ENCODE measurements around the gene ARHGAP6. TPM values are rescaled to one million over a fixed set of nuclear protein-coding genes. Genes with fewer than 3 reads are reported as not detected.

The ARHGAP6 gene
- total and polyA plus RNA-seq, 2 experiments from 2014 or later, result 0.26 to 0.59 TPM

GRCh38 chrX:11272863-11273262, 392.9 kb downstream of the ARHGAP6 start:
- H3K9me3 Mint-ChIP-seq, result no peaks in the 10 kb centered on the region
- H3K4me1 Mint-ChIP-seq, result peaks cover 6% of the 10 kb centered on the region; the same call in 1 of the 3 replicates
- no peaks in the 10 kb centered on the region for H3K36me3 Mint-ChIP-seq (ENCODE audit: low read depth)
- H3K4me3 Mint-ChIP-seq, result no peak overlapping the region
- DNase-seq (ENCODE audit: low spot score) (no peak), ATAC-seq (no peak)
- H3K27me3 Mint-ChIP-seq (ENCODE audit: insufficient read depth, low read depth, poor library complexity), result peaks cover 5% of the 10 kb centered on the region
- Histone ChIP-seq H3K27me3 (ENCODE audit: insufficient read depth) (no peaks in the 10 kb centered on the region), H3K36me3 (ENCODE audit: insufficient read depth) (no peaks in the 10 kb centered on the region), H3K4me2 (no peak overlapping the region), H3K27ac (ENCODE audit: low read depth) (no peak overlapping the region), H4K20me1 (replicated peaks; ENCODE audit: insufficient read depth) (no peaks in the 10 kb centered on the region), H3F3A (replicated peaks; ENCODE audit: low read depth) (no peaks in the 10 kb centered on the region), H3K79me2 (replicated peaks; ENCODE audit: insufficient read depth) (no peaks in the 10 kb centered on the region), H3K4me1 (ENCODE audit: insufficient read depth) (no peaks in the 10 kb centered on the region), H3K4me3 (no peak overlapping the region), H2AFZ (no peak overlapping the region), H3K9me2 (ENCODE audit: insufficient read depth) (no peaks in the 10 kb centered on the region)
- TF ChIP-seq ZNF462 (CRISPR knock-in tag; IDR thresholded peaks at IDR 0.05) (no peak), POLR2AphosphoS5 (IDR thresholded peaks at IDR 0.05; ENCODE audit: low read depth) (no peak), STAT1 (IDR thresholded peaks at IDR 0.05; ENCODE audit: unreplicated experiment) (no peak), ZNF331 (CRISPR knock-in tag; IDR thresholded peaks at IDR 0.05; ENCODE audit: low read depth) (no peak), CREB1 (CRISPR knock-in tag; IDR thresholded peaks at IDR 0.05; ENCODE audit: low read depth) (no peak)
- H3K27ac Mint-ChIP-seq, result no peak overlapping the region

- Histone ChIP-seq H3K9me2 (ENCODE audit: insufficient read depth) (no peaks in the 10 kb centered on the region), H3K36me3 (ENCODE audit: insufficient read depth) (no peaks in the 10 kb centered on the region), H3K27me3 (ENCODE audit: insufficient read depth) (no peaks in the 10 kb centered on the region), H3K27ac (ENCODE audit: low read depth) (no peak overlapping the region), H4K20me1 (replicated peaks; ENCODE audit: insufficient read depth) (no peaks in the 10 kb centered on the region), H3K4me3 (no peak overlapping the region), H3F3A (replicated peaks; ENCODE audit: low read depth) (no peaks in the 10 kb centered on the region), H3K4me2 (no peak overlapping the region), H3K4me1 (ENCODE audit: insufficient read depth) (no peaks in the 10 kb centered on the region), H3K79me2 (replicated peaks; ENCODE audit: insufficient read depth) (no peaks in the 10 kb centered on the region), H2AFZ (no peak overlapping the region)
- no peak for ATAC-seq
- H3K4me3 Mint-ChIP-seq, result no peak overlapping the region
- H3K27ac Mint-ChIP-seq, result no peak overlapping the region
- DNase-seq (ENCODE audit: low spot score), result no peak
- H3K9me3 Mint-ChIP-seq, result no peaks in the 10 kb centered on the region
- H3K36me3 Mint-ChIP-seq (ENCODE audit: low read depth), result no peaks in the 10 kb centered on the region
- H3K27me3 Mint-ChIP-seq (ENCODE audit: insufficient read depth, low read depth, poor library complexity), result peaks cover 3% of the 10 kb centered on the region
- peaks cover 6% of the 10 kb centered on the region; the same call in 1 of the 3 replicates for H3K4me1 Mint-ChIP-seq
- TF ChIP-seq ZNF462 (CRISPR knock-in tag; IDR thresholded peaks at IDR 0.05) (no peak), NANOG (IDR thresholded peaks at IDR 0.05; ENCODE audit: borderline replicate concordance) (no peak), ZNF114 (CRISPR knock-in tag; IDR thresholded peaks at IDR 0.05) (no peak)
These were observed 393.4 kb downstream of the ARHGAP6 start for GRCh38 chrX:11272290-11272689.
